HCT116 (cell line): Measurements from ENCODE around the gene ANTXR2.

Source experiments
- CTCF ChIP-seq, 3 experiments: fragments of 200-600 bp in 1 of 3; sonication (generic) in 1 of 3; IDR thresholded peaks in 2 of 3; conservative IDR thresholded peaks in 1 of 3; 2 replicates each; pipeline ENCODE4 v1.5.1; 2012 to 2017; ENCODE audit warnings: low read depth in 2 of 3, low read length in 2 of 3, antibody characterized with exemption in 1 of 3, borderline replicate concordance in 1 of 3, control low read depth in 1 of 3, mild to moderate bottlenecking in 1 of 3, mixed read lengths in 1 of 3, mixed run types in 1 of 3, moderate library complexity in 1 of 3; ENCODE audit not compliant: insufficient read depth in 1 of 3
- POLR2A ChIP-seq: IDR thresholded peaks from 2 replicates; pipeline ENCODE4 v1.7.0; 2011; ENCODE audit warnings: borderline replicate concordance; ENCODE audit not compliant: insufficient read depth, insufficient read length; ENCODE audit errors: extremely low read depth
- ZFX ChIP-seq: fragments of 450-650 bp; IDR thresholded peaks from 2 replicates; pipeline ENCODE4 v1.6.1; 2017

GRCh38 chr4:80097400-80098177 lies 24.6 kb upstream of the ANTXR2 start:
- TF ChIP-seq ZFX (no peak), CTCF (IDR thresholded peaks at IDR 0.05 in 2 of 3, conservative IDR thresholded peaks at IDR 0.05 in 1 of 3; ENCODE audit: borderline replicate concordance in 1 of 3, insufficient read depth in 1 of 3, low read depth in 2 of 3, low read length in 2 of 3) (no peak), POLR2A (no peak)
